Measurements from ENCODE around the gene STK32B. TPM values are rescaled to one million over a fixed set of nuclear protein-coding genes. Genes with fewer than 3 reads are reported as not detected.

Gene STK32B
- total and polyA plus RNA-seq, 9 of the 15 experiments (the other 6 are each of a cell fraction or from before 2014, with no cell fraction given), result 0.03 to 0.20 (median 0.07) TPM; not detected in 2

DNA sequence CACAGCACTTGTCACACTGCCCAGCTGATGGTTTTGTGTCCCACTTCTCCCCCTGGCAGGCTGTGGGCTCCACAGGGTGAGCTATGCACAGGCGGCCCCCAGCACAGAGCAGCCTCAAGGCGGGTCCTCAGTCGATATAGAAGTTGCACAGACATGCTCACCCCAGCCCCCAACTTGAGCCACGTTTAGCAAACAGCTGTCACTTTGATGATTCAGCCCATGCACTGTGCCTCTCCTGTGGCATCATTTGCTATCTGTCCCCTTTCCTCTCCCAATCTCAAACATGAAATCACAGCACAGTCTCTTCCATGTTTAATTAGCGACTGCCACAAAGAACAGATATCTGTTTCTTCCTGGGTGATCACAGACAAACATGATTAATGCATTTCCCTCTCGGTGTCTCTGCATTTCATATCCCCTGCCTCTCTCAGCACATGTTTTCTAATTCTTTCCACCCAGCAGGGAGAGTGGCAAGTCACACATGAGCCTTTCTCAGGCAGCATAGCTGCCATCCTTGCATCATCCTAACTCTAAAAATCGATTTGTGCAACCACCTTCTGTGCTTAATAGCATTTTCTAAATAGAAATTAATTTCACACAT is 452.2 kb downstream of the STK32B start (continued):
- TF ChIP-seq, protein P1, sequence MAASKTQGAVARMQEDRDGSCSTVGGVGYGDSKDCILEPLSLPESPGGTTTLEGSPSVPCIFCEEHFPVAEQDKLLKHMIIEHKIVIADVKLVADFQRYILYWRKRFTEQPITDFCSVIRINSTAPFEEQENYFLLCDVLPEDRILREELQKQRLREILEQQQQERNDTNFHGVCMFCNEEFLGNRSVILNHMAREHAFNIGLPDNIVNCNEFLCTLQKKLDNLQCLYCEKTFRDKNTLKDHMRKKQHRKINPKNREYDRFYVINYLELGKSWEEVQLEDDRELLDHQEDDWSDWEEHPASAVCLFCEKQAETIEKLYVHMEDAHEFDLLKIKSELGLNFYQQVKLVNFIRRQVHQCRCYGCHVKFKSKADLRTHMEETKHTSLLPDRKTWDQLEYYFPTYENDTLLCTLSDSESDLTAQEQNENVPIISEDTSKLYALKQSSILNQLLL (CRISPR knock-in tag; IDR thresholded peaks at IDR 0.05; ENCODE audit: borderline replicate concordance), result no peak

DNA sequence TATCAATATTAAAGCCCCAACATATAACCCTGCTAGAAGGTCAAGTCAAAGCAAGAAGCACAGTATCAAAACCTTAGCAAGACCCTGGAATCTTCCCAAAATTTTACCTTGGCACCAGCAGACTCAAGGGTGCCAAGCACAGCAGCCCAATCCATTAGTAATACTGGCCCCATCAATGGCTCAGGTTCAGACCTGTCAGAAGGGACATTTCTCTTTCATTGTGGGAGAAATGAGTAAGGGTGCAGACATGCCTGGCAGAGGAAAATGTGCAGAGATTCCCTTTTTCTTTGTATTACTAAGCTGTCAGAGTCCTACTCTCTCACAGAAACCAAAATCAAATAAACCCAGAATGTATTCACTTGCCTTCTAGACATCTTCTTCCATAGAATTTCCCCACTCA is 453.2 kb downstream of the STK32B start:
- no peak overlapping the region for H3K4me2 ChIP-seq (ENCODE audit: insufficient read depth, low read length)
- no peak for DNase-seq (ENCODE audit: extremely low read depth in 1 of 4, low spot score in 3 of 4)
- no peaks in the 10 kb centered on the region for H3K36me3 ChIP-seq (ENCODE audit: control insufficient read depth, insufficient read depth, low read length)
- H3K27me3 ChIP-seq (ENCODE audit: control insufficient read depth in 2 of 2, insufficient read depth in 2 of 2, low read length in 2 of 2), result no peaks in the 10 kb centered on the region; a peak in 1 of 5 replicates
- H3K9me1 ChIP-seq (ENCODE audit: control insufficient read depth, insufficient read depth, low read length), result no peaks in the 10 kb centered on the region
- CTCF ChIA-PET (ENCODE audit: low intra/inter-chr PET ratio), result no interaction called here
- no peak overlapping the region for H3K4me3 ChIP-seq
- no peak overlapping the region for H2AFZ ChIP-seq (ENCODE audit: low read depth, low read length)
- no peaks in the 10 kb centered on the region for H3K79me2 ChIP-seq (ENCODE audit: control insufficient read depth, insufficient read depth, low read length)
- H4K20me1 ChIP-seq (replicated peaks; ENCODE audit: control insufficient read depth, insufficient read depth, low read length), result no peaks in the 10 kb centered on the region
- POLR2A ChIA-PET, result no interaction called here
- H3K27ac ChIP-seq (ENCODE audit: extremely low read depth, low read depth, low read length), result no peak overlapping the region
- intact Hi-C loops (cut with micrococcal nuclease), result no loop called here
- no peaks in the 10 kb centered on the region for H3K9me3 ChIP-seq (replicated peaks; ENCODE audit: control insufficient read depth, insufficient read depth, low read depth, low read length)
- H3K9ac ChIP-seq (ENCODE audit: insufficient read depth in 1 of 2, low read depth in 2 of 2, low read length in 2 of 2), result no peak overlapping the region
- no TSS peak for BruUV-seq (replicated peaks)
- ATAC-seq, result no peak
- in situ Hi-C loops (cut with MboI), result no loop called here
- TF ChIP-seq ZNF354B (CRISPR knock-in tag; IDR thresholded peaks at IDR 0.05), result no peak
- no peak for TF ChIP-seq PRPF4 (IDR thresholded peaks at IDR 0.05; ENCODE audit: insufficient read depth, low read depth, low read length, poor library complexity, severe bottlenecking)
- no peak for TF ChIP-seq CSDE1 (IDR thresholded peaks at IDR 0.05)
- no peak for TF ChIP-seq ZNF384 (IDR thresholded peaks at IDR 0.05; ENCODE audit: low read depth, low read length)
- TF ChIP-seq ZNF551 (CRISPR knock-in tag; IDR thresholded peaks at IDR 0.05), result no peak
- TF ChIP-seq NR2F6 (CRISPR knock-in tag; IDR thresholded peaks at IDR 0.05), result no peak
- TF ChIP-seq NCOA2 (IDR thresholded peaks at IDR 0.05; ENCODE audit: partially characterized antibody in 2 of 2), result no peak
- no peak for TF ChIP-seq KDM1A (IDR thresholded peaks at IDR 0.05)
- no peak for TF ChIP-seq KAT7 (CRISPR knock-in tag; IDR thresholded peaks at IDR 0.05; ENCODE audit: borderline replicate concordance)
- TF ChIP-seq LARP7 (IDR thresholded peaks at IDR 0.05), result no peak
- TF ChIP-seq ZZZ3 (IDR thresholded peaks at IDR 0.05), result no peak
- TF ChIP-seq ZNF175 (CRISPR knock-in tag; IDR thresholded peaks at IDR 0.05; ENCODE audit: low read depth), result no peak
- no peak for TF ChIP-seq GTF2F1 (IDR thresholded peaks at IDR 0.05; ENCODE audit: low read depth, low read length)
- TF ChIP-seq, protein P2, sequence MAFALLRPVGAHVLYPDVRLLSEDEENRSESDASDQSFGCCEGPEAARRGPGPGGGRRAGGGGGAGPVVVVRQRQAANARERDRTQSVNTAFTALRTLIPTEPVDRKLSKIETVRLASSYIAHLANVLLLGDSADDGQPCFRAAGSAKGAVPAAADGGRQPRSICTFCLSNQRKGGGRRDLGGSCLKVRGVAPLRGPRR (CRISPR knock-in tag; IDR thresholded peaks at IDR 0.05), result no peak
- no peak for FAIRE-seq
- no peaks in the 10 kb centered on the region for H3K4me1 ChIP-seq (replicated peaks in 1 of 2; ENCODE audit: control insufficient read depth in 2 of 2, insufficient read depth in 2 of 2, low read length in 2 of 2)
